Progenitor cell of endocrine pancreas (in vitro differentiated cells): ENCODE results near the gene SELENOI. TPM values are rescaled to one million over a fixed set of nuclear protein-coding genes. Genes with fewer than 3 reads are reported as not detected.
A peak's percentile ranks its signal among the peaks of the same experiment; 100 is the strongest.

Source experiments
- DNase-seq: peaks from one replicate; pipeline ENCODE4 v3.0.0; 2021; ENCODE audit warnings: low spot score; ENCODE audit not compliant: unreplicated experiment
- H3K27ac Mint-ChIP-seq: 2 replicates; pipeline ENCODE4 v1.8.0; 2021; ENCODE audit warnings: mild to moderate bottlenecking, moderate library complexity, mixed read lengths
- H3K27me3 Mint-ChIP-seq: 2 replicates; pipeline ENCODE4 v1.8.0; 2021; ENCODE audit warnings: mixed read lengths
- H3K36me3 Mint-ChIP-seq: 2 replicates; pipeline ENCODE4 v1.8.0; 2022; ENCODE audit warnings: mixed read lengths; ENCODE audit not compliant: insufficient read depth
- H3K4me1 Mint-ChIP-seq: 2 replicates; pipeline ENCODE4 v1.8.0; 2021; ENCODE audit warnings: low read depth, mixed read lengths
- H3K4me3 Mint-ChIP-seq: 2 replicates; pipeline ENCODE4 v1.8.0; 2021; ENCODE audit warnings: low read depth, mild to moderate bottlenecking, moderate library complexity, mixed read lengths
- H3K9me3 Mint-ChIP-seq: 2 replicates; pipeline ENCODE4 v1.8.0; 2021; ENCODE audit warnings: low read depth, mixed read lengths
- CTCF ChIP-seq: fragments of 200-600 bp; sonication (generic); IDR thresholded peaks from one replicate; pipeline ENCODE4 v1.5.0; 2021; ENCODE audit warnings: antibody characterized with exemption, mild to moderate bottlenecking; ENCODE audit not compliant: unreplicated experiment
- total RNA-seq: library from RNA; stranded (reverse); gene quantifications from 2 replicates; pipeline ENCODE4 v1.2.1, GENCODE V29; 2021

Gene SELENOI
- total RNA-seq, 1 donor from 2014 or later: 46.2 TPM

- no peak for TF ChIP-seq CTCF
- Mint-ChIP-seq H3K4me1 (peaks cover 2% of the 10 kb centered on the region), H3K9me3 (no peaks in the 10 kb centered on the region), H3K27me3 (peaks cover 9% of the 10 kb centered on the region), H3K27ac (no peak overlapping the region), H3K36me3 (peaks cover 4% of the 10 kb centered on the region), H3K4me3 (no peak overlapping the region)
- no peak for DNase-seq
Measured at GRCh38 chr2:26400723-26401122, 54.8 kb downstream of the SELENOI start.

DNA sequence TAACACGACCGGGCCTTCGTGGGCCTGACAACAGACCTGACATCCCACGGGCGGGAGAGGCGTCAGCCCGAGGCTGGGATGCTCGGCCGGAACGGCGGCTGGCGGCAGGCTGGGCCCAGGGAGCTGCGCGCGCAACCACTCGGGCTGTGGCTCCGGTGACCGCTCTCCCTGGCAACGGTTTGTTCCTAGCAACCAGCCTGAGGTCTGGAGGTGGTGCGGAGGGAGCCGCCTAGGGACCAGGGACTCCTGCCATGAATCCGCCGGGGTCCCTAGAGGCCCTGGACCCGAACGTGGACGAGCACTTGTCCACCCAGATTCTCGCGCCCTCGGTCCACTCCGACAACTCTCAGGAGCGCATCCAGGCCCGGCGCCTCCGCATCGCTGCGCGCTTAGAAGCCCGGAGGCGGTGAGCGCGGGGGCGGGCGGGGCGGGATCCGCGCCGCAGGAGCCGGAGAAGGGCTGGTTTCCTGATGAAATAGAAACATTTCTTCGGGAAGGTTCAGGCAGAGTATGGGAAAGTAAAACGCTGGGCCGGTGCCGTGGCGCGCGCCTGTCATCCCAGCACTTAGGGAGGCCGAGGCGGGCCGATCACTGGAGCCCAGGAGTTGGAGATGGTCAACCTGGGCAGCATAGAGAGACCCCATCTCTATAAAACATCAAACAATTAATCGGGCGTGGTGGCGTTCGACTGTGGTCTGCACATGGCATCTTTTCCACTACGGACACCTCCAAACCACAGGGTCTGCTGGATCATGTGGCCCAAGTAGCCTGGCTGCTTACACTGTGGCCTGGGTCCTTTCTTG, 56.0 kb downstream of the SELENOI start, which contains the start of gene DRC1:
Gene DRC1 (plus strand): TSS at position 182 of the 803 bp plus-strand sequence. CDS start 70 bp downstream, at position 252.
- H3K27ac Mint-ChIP-seq: no peak within 1 kb of the TSS
- H3K9me3 Mint-ChIP-seq: no peaks in the 10 kb centered on the region

GRCh38 chr2:26407526-26407925, 61.6 kb downstream of the SELENOI start:
- Mint-ChIP-seq H3K27ac (no peak overlapping the region), H3K9me3 (peaks cover 3% of the 10 kb centered on the region), H3K4me3 (no peak overlapping the region)

More for the DNA sequence above, 56.0 kb downstream of the SELENOI start, which contains the start of gene DRC1:
- peaks cover under 1% of the 10 kb centered on the region for H3K36me3 Mint-ChIP-seq
- H3K4me1 Mint-ChIP-seq: no peaks in the 10 kb centered on the region
- no peak for TF ChIP-seq CTCF
- DNase-seq: peak; percentile 78
- H3K27me3 Mint-ChIP-seq: peaks cover 9% of the 10 kb centered on the region
- H3K4me3 Mint-ChIP-seq: peak within 1 kb of the TSS; percentile 41

DNA sequence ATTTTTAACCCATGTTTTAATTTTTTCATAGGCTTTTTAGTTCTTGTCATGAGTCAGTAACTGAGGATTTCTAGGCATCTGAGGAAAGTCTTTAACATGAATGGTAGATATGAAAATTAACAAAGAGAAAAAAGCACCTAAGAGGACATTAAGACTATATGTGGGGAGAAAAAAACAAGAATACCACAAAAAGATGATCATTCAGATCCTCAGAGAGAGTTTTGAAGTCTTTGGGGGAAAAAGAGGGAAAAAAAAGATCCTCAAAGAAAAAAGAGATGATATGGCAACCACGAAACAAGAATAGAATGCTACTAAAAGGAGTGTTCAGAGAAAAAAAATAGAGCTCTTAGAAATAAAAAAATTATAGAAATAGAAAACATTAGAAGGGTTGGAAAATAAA, 63.8 kb downstream of the SELENOI start:
- no peaks in the 10 kb centered on the region for H3K36me3 Mint-ChIP-seq
- no peak overlapping the region for H3K27ac Mint-ChIP-seq
- H3K9me3 Mint-ChIP-seq: peaks cover 3% of the 10 kb centered on the region
- peaks cover 4% of the 10 kb centered on the region for H3K27me3 Mint-ChIP-seq
- TF ChIP-seq CTCF: no peak
- no peak overlapping the region for H3K4me3 Mint-ChIP-seq
- DNase-seq: no peak
- no peaks in the 10 kb centered on the region for H3K4me1 Mint-ChIP-seq

More at GRCh38 chr2:26407526-26407925, 61.6 kb downstream of the SELENOI start:
- TF ChIP-seq CTCF: no peak
- DNase-seq: no peak
- Mint-ChIP-seq H3K27me3 (peaks cover 6% of the 10 kb centered on the region), H3K36me3 (no peaks in the 10 kb centered on the region), H3K4me1 (no peaks in the 10 kb centered on the region)

GRCh38 chr2:26410764-26411243, 64.9 kb downstream of the SELENOI start:
- H3K27me3 Mint-ChIP-seq: peaks cover 4% of the 10 kb centered on the region
- H3K4me3 Mint-ChIP-seq: no peak overlapping the region
- H3K9me3 Mint-ChIP-seq: peaks cover 3% of the 10 kb centered on the region

More at GRCh38 chr2:26410764-26411243, 64.9 kb downstream of the SELENOI start:
- no peak for TF ChIP-seq CTCF
- H3K4me1 Mint-ChIP-seq: no peaks in the 10 kb centered on the region
- no peak overlapping the region for H3K27ac Mint-ChIP-seq
- DNase-seq: no peak
- no peaks in the 10 kb centered on the region for H3K36me3 Mint-ChIP-seq
